Tongue (tissue), 2 donors: Measurements from ENCODE around the gene PIGM. TPM values are rescaled to one million over a fixed set of nuclear protein-coding genes. Genes with fewer than 3 reads are reported as not detected.

Source experiments
- DNase-seq: peaks from one replicate; pipeline ENCODE4 v3.0.0-alpha.2; 2015
- total RNA-seq: library from RNA; depleted of rRNA; stranded (reverse); fragments of >200 nt; gene quantifications from one replicate; pipeline ENCODE4 v1.2.3, GENCODE V29; 2014

The PIGM gene
- 4.5 TPM for total RNA-seq

GRCh38 chr1:160031365-160032164 lies at the start of gene PIGM:
Gene PIGM (minus strand): TSS chr1:160031990. CDS start chr1:160031739, 251 bp downstream.
- peak; percentile 97 for DNase-seq

GRCh38 chr1:160081261-160081936 lies 49.6 kb upstream of the PIGM start, which contains the start of gene KCNJ9:
Gene KCNJ9 (plus strand): TSS chr1:160081538. CDS start chr1:160084031, 2,493 bp downstream.
- no peak for DNase-seq

- DNase-seq, result no peak
These were observed 48.8 kb upstream of the PIGM start for GRCh38 chr1:160080381-160081100.

- no peak for DNase-seq
These were observed 47.7 kb upstream of the PIGM start for GRCh38 chr1:160079448-160079847.

GRCh38 chr1:160078512-160079195 lies 46.9 kb upstream of the PIGM start:
- peak; percentile 92 for DNase-seq

- no peak for DNase-seq
These were observed 45.7 kb upstream of the PIGM start for GRCh38 chr1:160077486-160077885.

GRCh38 chr1:160076295-160076694 lies 44.5 kb upstream of the PIGM start:
- DNase-seq, result no peak

- DNase-seq, result no peak
These were observed 44.0 kb upstream of the PIGM start for GRCh38 chr1:160075836-160076235.

GRCh38 chr1:160074865-160075264 lies 43.1 kb upstream of the PIGM start:
- DNase-seq, result no peak

- DNase-seq, result no peak
These were observed 39.5 kb upstream of the PIGM start for GRCh38 chr1:160071289-160071688.

GRCh38 chr1:160070243-160071163 lies 38.7 kb upstream of the PIGM start:
- DNase-seq, result peak; percentile 93

GRCh38 chr1:160069460-160070231 lies 37.9 kb upstream of the PIGM start, which contains the start of gene KCNJ10:
Gene KCNJ10 (minus strand): TSS chr1:160070160. CDS start chr1:160042532, 27,628 bp downstream.
- DNase-seq, result no peak

- peak; percentile 45 for DNase-seq
These were observed 36.4 kb upstream of the PIGM start for GRCh38 chr1:160068225-160068624.

- DNase-seq, result no peak
These were observed 35.3 kb upstream of the PIGM start for GRCh38 chr1:160066829-160067745.

- DNase-seq, result no peak
These were observed 33.0 kb upstream of the PIGM start for GRCh38 chr1:160064746-160065145.

- DNase-seq, result no peak
These were observed 32.4 kb upstream of the PIGM start for GRCh38 chr1:160064164-160064563.

- DNase-seq, result no peak
These were observed 31.4 kb upstream of the PIGM start for GRCh38 chr1:160063176-160063575.

GRCh38 chr1:160062230-160062532 lies 30.4 kb upstream of the PIGM start:
- DNase-seq, result no peak
